ENCODE measurements around the gene TMEM207. TPM values are rescaled to one million over a fixed set of nuclear protein-coding genes. Genes with fewer than 3 reads are reported as not detected.
"Not testable (repeated sequence)": the region's sequence is repeated elsewhere in the genome, so short reads cannot be mapped to it uniquely, and the experiment has no call there.

Gene TMEM207
- total RNA-seq, 1 experiment from 2014 or later: not detected

- H3K36me3 ChIP-seq (ENCODE audit: control insufficient read depth, insufficient read depth, low read length): no peaks in the 10 kb centered on the region
- peaks cover 11% of the 10 kb centered on the region for H3K27me3 Mint-ChIP-seq (ENCODE audit: insufficient read depth, unreplicated experiment)
- H3K9me3 Mint-ChIP-seq (ENCODE audit: unreplicated experiment): no peaks in the 10 kb centered on the region
- H3K4me3 ChIP-seq (ENCODE audit: low read depth, low read length): no peak overlapping the region
- no peaks in the 10 kb centered on the region for H3K4me1 ChIP-seq
- TF ChIP-seq, protein P1, sequence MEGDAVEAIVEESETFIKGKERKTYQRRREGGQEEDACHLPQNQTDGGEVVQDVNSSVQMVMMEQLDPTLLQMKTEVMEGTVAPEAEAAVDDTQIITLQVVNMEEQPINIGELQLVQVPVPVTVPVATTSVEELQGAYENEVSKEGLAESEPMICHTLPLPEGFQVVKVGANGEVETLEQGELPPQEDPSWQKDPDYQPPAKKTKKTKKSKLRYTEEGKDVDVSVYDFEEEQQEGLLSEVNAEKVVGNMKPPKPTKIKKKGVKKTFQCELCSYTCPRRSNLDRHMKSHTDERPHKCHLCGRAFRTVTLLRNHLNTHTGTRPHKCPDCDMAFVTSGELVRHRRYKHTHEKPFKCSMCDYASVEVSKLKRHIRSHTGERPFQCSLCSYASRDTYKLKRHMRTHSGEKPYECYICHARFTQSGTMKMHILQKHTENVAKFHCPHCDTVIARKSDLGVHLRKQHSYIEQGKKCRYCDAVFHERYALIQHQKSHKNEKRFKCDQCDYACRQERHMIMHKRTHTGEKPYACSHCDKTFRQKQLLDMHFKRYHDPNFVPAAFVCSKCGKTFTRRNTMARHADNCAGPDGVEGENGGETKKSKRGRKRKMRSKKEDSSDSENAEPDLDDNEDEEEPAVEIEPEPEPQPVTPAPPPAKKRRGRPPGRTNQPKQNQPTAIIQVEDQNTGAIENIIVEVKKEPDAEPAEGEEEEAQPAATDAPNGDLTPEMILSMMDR (IDR thresholded peaks at IDR 0.05; ENCODE audit: insufficient read depth in 1 of 2, low read depth in 1 of 2, low read length in 1 of 2, severe bottlenecking in 1 of 2, unreplicated experiment in 1 of 2): no peak
- H3K9me3 ChIP-seq: no peaks in the 10 kb centered on the region
- no TSS peak for BruUV-seq (replicated peaks)
- ChIA-PET POLR2A (no interaction called here), CTCF (no interaction called here)
- intact Hi-C loops (cut with micrococcal nuclease; ENCODE audit: unreplicated experiment): no loop called here
- no peaks in the 10 kb centered on the region for H3K4me1 Mint-ChIP-seq (ENCODE audit: low read depth, unreplicated experiment)
- H3K27me3 ChIP-seq (replicated peaks; ENCODE audit: control insufficient read depth, insufficient read depth, low read length): no peaks in the 10 kb centered on the region; the same call in 1 of the 2 replicates
- H3K27ac Mint-ChIP-seq (ENCODE audit: unreplicated experiment): no peak overlapping the region
- H3K4me3 Mint-ChIP-seq (ENCODE audit: unreplicated experiment): no peak overlapping the region
- DNase-seq: no peak
- no peaks in the 10 kb centered on the region for H3K36me3 Mint-ChIP-seq (ENCODE audit: insufficient read depth, unreplicated experiment)
Observed at GRCh38 chr3:190486533-190486864, 36.8 kb upstream of the TMEM207 start.

GRCh38 chr3:190485830-190486532, 36.3 kb upstream of the TMEM207 start:
- no peak for DNase-seq
- no peak overlapping the region for H3K4me3 ChIP-seq (ENCODE audit: low read depth, low read length)
- H3K27me3 ChIP-seq (replicated peaks; ENCODE audit: control insufficient read depth, insufficient read depth, low read length): no peaks in the 10 kb centered on the region; the same call in 1 of the 2 replicates
- Mint-ChIP-seq H3K4me3 (ENCODE audit: unreplicated experiment) (no peak overlapping the region), H3K27ac (ENCODE audit: unreplicated experiment) (no peak overlapping the region), H3K9me3 (ENCODE audit: unreplicated experiment) (no peaks in the 10 kb centered on the region), H3K36me3 (ENCODE audit: insufficient read depth, unreplicated experiment) (no peaks in the 10 kb centered on the region), H3K27me3 (ENCODE audit: insufficient read depth, unreplicated experiment) (peaks cover 11% of the 10 kb centered on the region), H3K4me1 (ENCODE audit: low read depth, unreplicated experiment) (no peaks in the 10 kb centered on the region)
- intact Hi-C loops (cut with micrococcal nuclease; ENCODE audit: unreplicated experiment): no loop called here
- H3K4me1 ChIP-seq: no peaks in the 10 kb centered on the region
- POLR2A ChIA-PET: no interaction called here
- TF ChIP-seq, protein P1 (IDR thresholded peaks at IDR 0.05; ENCODE audit: insufficient read depth in 1 of 2, low read depth in 1 of 2, low read length in 1 of 2, severe bottlenecking in 1 of 2, unreplicated experiment in 1 of 2): no peak
- no peaks in the 10 kb centered on the region for H3K36me3 ChIP-seq (ENCODE audit: control insufficient read depth, insufficient read depth, low read length)
- CTCF ChIA-PET: no interaction called here
- BruUV-seq (replicated peaks): no TSS peak
- H3K9me3 ChIP-seq: no peaks in the 10 kb centered on the region

GRCh38 chr3:190481779-190482178, 32.1 kb upstream of the TMEM207 start:
- Histone ChIP-seq H3K4me3 (ENCODE audit: low read depth, low read length) (no peak overlapping the region), H3K9me3 (no peaks in the 10 kb centered on the region), H3K27me3 (replicated peaks; ENCODE audit: control insufficient read depth, insufficient read depth, low read length) (no peaks in the 10 kb centered on the region), H3K4me1 (no peaks in the 10 kb centered on the region), H3K36me3 (ENCODE audit: control insufficient read depth, insufficient read depth, low read length) (no peaks in the 10 kb centered on the region)
- no peak overlapping the region for H3K27ac Mint-ChIP-seq (ENCODE audit: unreplicated experiment)
- ChIA-PET CTCF (no interaction called here), POLR2A (no interaction called here)
- TF ChIP-seq, protein P1 (IDR thresholded peaks at IDR 0.05; ENCODE audit: insufficient read depth in 1 of 2, low read depth in 1 of 2, low read length in 1 of 2, severe bottlenecking in 1 of 2, unreplicated experiment in 1 of 2): no peak
- no peaks in the 10 kb centered on the region for H3K36me3 Mint-ChIP-seq (ENCODE audit: insufficient read depth, unreplicated experiment)
- BruUV-seq (replicated peaks): no TSS peak
- H3K4me1 Mint-ChIP-seq (ENCODE audit: low read depth, unreplicated experiment): no peaks in the 10 kb centered on the region
- H3K27me3 Mint-ChIP-seq (ENCODE audit: insufficient read depth, unreplicated experiment): peaks cover 9% of the 10 kb centered on the region
- intact Hi-C loops (cut with micrococcal nuclease; ENCODE audit: unreplicated experiment): no loop called here
- no peak overlapping the region for H3K4me3 Mint-ChIP-seq (ENCODE audit: unreplicated experiment)
- DNase-seq: no peak
- no peaks in the 10 kb centered on the region for H3K9me3 Mint-ChIP-seq (ENCODE audit: unreplicated experiment)

- H3K27ac Mint-ChIP-seq (ENCODE audit: unreplicated experiment); H3K4me3 ChIP-seq (ENCODE audit: low read depth, low read length); H3K27me3 Mint-ChIP-seq (ENCODE audit: insufficient read depth, unreplicated experiment); DNase-seq; H3K4me3 Mint-ChIP-seq (ENCODE audit: unreplicated experiment); H3K27me3 ChIP-seq (replicated peaks; ENCODE audit: control insufficient read depth, insufficient read depth, low read length); H3K36me3 Mint-ChIP-seq (ENCODE audit: insufficient read depth, unreplicated experiment); H3K9me3 ChIP-seq; H3K9me3 Mint-ChIP-seq (ENCODE audit: unreplicated experiment); BruUV-seq (replicated peaks); H3K4me1 Mint-ChIP-seq (ENCODE audit: low read depth, unreplicated experiment); CTCF ChIA-PET; H3K4me1 ChIP-seq; POLR2A ChIA-PET; H3K36me3 ChIP-seq (ENCODE audit: control insufficient read depth, insufficient read depth, low read length); intact Hi-C loops (cut with micrococcal nuclease; ENCODE audit: unreplicated experiment): not testable (repeated sequence)
Observed at GRCh38 chr3:190473261-190473660, 23.6 kb upstream of the TMEM207 start.
